ENCODE data around the gene TENT4A. TPM values are rescaled to one million over a fixed set of nuclear protein-coding genes. Genes with fewer than 3 reads are reported as not detected.

Gene TENT4A
- total and polyA plus RNA-seq, 2 of the 13 experiments (the other 11 are each of a cell fraction or from before 2014, with no cell fraction given) = 6.3 to 13.3 TPM

DNA sequence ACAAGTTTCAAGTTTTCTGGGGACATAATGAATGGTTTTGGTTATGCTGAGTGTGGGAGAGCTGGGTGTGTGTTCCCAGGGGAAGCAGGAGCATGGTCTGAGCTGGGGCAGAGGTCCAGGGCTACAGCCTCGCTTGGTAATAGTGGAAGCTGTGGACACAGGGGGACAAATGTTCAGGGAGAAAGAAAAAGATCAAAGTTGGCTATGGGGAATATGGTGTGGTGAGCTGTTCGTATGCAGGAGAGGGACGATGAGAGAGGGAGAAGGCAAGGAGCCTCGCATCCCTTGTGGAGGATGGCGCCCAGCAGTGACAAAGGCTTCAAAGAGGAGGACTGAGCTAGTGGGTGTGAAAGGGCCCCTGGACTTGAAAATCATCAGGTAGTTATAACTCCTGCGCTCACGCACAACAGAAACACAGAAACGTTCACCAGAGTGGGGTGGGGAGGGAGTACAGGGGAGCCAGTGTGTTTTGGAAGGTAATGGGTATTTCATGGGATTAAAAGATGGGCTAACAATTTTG lies 77.2 kb downstream of the TENT4A start:
- BruUV-seq (replicated peaks) = no TSS peak
- H3K36me3 ChIP-seq (replicated peaks in 1 of 2; ENCODE audit: control insufficient read depth in 1 of 2, insufficient read depth in 2 of 2, low read length in 2 of 2) = no peaks in the 10 kb centered on the region
- ATAC-seq (no peak), DNase-seq (ENCODE audit: low spot score) (no peak), FAIRE-seq (no peak)
- intact Hi-C loops (cut with micrococcal nuclease; ENCODE audit: unreplicated experiment) (no loop called here), in situ Hi-C loops (cut with HindIII; ENCODE audit: extremely low pct_ligation_motif_present, low pct_unique_long_range_greater_than_20kb) (no loop called here)
- no peak overlapping the region for H3K27ac ChIP-seq (ENCODE audit: extremely low read length, insufficient read depth, low read length)
- no peak overlapping the region for H3K4me2 ChIP-seq (ENCODE audit: low read depth, low read length)
- no peaks in the 10 kb centered on the region for H3K4me1 ChIP-seq (ENCODE audit: insufficient read depth, low read length)
- H3K27me3 ChIP-seq (ENCODE audit: control insufficient read depth in 1 of 2, insufficient read depth in 2 of 2, low read length in 2 of 2) = peaks cover 3 to 13% of the 10 kb centered on the region in 2 experiments; a peak in 2 of 5 replicates
- H3K4me3 ChIP-seq (replicated peaks in 1 of 3; ENCODE audit: insufficient read depth in 1 of 3, low read depth in 2 of 3, low read length in 3 of 3) = no peak overlapping the region
- 69% methylated on average over 8 of the region's 8 CpGs for WGBS (ENCODE audit: low lambda C conversion rate)
- H3K9me3 ChIP-seq (ENCODE audit: low read length) = no peaks in the 10 kb centered on the region
- POLR2A ChIA-PET = no interaction called here
- H4K20me1 ChIP-seq (ENCODE audit: insufficient read depth, low read length) = no peaks in the 10 kb centered on the region
- CTCF ChIA-PET (ENCODE audit: low intra/inter-chr PET ratio, low total read pairs) = no interaction called here
- H2AFZ ChIP-seq (ENCODE audit: low read length) = no peak overlapping the region
- TF ChIP-seq, protein P1, sequence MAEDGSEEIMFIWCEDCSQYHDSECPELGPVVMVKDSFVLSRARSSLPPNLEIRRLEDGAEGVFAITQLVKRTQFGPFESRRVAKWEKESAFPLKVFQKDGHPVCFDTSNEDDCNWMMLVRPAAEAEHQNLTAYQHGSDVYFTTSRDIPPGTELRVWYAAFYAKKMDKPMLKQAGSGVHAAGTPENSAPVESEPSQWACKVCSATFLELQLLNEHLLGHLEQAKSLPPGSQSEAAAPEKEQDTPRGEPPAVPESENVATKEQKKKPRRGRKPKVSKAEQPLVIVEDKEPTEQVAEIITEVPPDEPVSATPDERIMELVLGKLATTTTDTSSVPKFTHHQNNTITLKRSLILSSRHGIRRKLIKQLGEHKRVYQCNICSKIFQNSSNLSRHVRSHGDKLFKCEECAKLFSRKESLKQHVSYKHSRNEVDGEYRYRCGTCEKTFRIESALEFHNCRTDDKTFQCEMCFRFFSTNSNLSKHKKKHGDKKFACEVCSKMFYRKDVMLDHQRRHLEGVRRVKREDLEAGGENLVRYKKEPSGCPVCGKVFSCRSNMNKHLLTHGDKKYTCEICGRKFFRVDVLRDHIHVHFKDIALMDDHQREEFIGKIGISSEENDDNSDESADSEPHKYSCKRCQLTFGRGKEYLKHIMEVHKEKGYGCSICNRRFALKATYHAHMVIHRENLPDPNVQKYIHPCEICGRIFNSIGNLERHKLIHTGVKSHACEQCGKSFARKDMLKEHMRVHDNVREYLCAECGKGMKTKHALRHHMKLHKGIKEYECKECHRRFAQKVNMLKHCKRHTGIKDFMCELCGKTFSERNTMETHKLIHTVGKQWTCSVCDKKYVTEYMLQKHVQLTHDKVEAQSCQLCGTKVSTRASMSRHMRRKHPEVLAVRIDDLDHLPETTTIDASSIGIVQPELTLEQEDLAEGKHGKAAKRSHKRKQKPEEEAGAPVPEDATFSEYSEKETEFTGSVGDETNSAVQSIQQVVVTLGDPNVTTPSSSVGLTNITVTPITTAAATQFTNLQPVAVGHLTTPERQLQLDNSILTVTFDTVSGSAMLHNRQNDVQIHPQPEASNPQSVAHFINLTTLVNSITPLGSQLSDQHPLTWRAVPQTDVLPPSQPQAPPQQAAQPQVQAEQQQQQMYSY (CRISPR knock-in tag; IDR thresholded peaks at IDR 0.05) = no peak
- TF ChIP-seq ZNF644 (CRISPR knock-in tag; IDR thresholded peaks at IDR 0.05; ENCODE audit: low read depth) (no peak), PRPF4 (IDR thresholded peaks at IDR 0.05; ENCODE audit: low read depth, low read length, poor library complexity, severe bottlenecking) (no peak)
- TF ChIP-seq, protein P2, sequence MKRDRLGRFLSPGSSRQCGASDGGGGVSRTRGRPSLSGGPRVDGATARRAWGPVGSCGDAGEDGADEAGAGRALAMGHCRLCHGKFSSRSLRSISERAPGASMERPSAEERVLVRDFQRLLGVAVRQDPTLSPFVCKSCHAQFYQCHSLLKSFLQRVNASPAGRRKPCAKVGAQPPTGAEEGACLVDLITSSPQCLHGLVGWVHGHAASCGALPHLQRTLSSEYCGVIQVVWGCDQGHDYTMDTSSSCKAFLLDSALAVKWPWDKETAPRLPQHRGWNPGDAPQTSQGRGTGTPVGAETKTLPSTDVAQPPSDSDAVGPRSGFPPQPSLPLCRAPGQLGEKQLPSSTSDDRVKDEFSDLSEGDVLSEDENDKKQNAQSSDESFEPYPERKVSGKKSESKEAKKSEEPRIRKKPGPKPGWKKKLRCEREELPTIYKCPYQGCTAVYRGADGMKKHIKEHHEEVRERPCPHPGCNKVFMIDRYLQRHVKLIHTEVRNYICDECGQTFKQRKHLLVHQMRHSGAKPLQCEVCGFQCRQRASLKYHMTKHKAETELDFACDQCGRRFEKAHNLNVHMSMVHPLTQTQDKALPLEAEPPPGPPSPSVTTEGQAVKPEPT (CRISPR knock-in tag; IDR thresholded peaks at IDR 0.05; ENCODE audit: low read depth) = no peak
- H3K9ac ChIP-seq (ENCODE audit: insufficient read depth, low read depth, low read length) = no peak overlapping the region
- no peaks in the 10 kb centered on the region for H3K79me2 ChIP-seq (ENCODE audit: insufficient read depth, low read length)

Measured in HepG2 (cell line).